ENCODE data around the gene RLBP1. TPM values are rescaled to one million over a fixed set of nuclear protein-coding genes. Genes with fewer than 3 reads are reported as not detected.

The RLBP1 gene
- total and polyA plus RNA-seq, 2 experiments from 2014 or later = not detected

GRCh38 chr15:89174476-89174875 lies 46.9 kb downstream of the RLBP1 start:
- no peak for TF ChIP-seq EZH2 (IDR thresholded peaks at IDR 0.05; ENCODE audit: insufficient read depth, poor library complexity, severe bottlenecking)
- TF ChIP-seq EZH2phosphoT487 (IDR thresholded peaks at IDR 0.05; ENCODE audit: insufficient read depth, low read depth) = no peak
- Histone ChIP-seq H3K9ac (no peak overlapping the region), H3K27me3 (replicated peaks; ENCODE audit: insufficient read depth) (no peaks in the 10 kb centered on the region), H3K79me2 (ENCODE audit: insufficient read depth) (no peaks in the 10 kb centered on the region), H3K4me2 (ENCODE audit: unreplicated experiment) (no peak overlapping the region), H3K4me3 (no peak overlapping the region), H3K36me3 (ENCODE audit: low read depth) (no peaks in the 10 kb centered on the region), H3K4me1 (ENCODE audit: insufficient read depth) (no peaks in the 10 kb centered on the region; the same call in 1 of the 2 replicates), H4K20me1 (ENCODE audit: insufficient read depth) (no peaks in the 10 kb centered on the region), H3K9me3 (ENCODE audit: low read depth) (no peaks in the 10 kb centered on the region), H2AFZ (no peak overlapping the region), H3F3A (ENCODE audit: insufficient read depth) (no peaks in the 10 kb centered on the region), H3K27ac (no peak overlapping the region), H3K9me2 (ENCODE audit: insufficient read depth) (no peaks in the 10 kb centered on the region)
- WGBS, 2 experiments (ENCODE audit: low coverage in 1 of 2, low lambda C conversion rate in 2 of 2, missing lambda C conversion rate in 2 of 2) = 63 to 68% methylated on average over 5 of the region's 5 CpGs
- no peak for DNase-seq
- in situ Hi-C loops (cut with MboI) = loop anchor here (5.0 to 10.0 kb wide), 2 partner anchors 117 to 270 kb away; no protein-coding TSS in a partner anchor

GRCh38 chr15:89172921-89173320 lies 48.5 kb downstream of the RLBP1 start:
- Histone ChIP-seq H3K9ac (no peak overlapping the region), H3K9me2 (ENCODE audit: insufficient read depth) (no peaks in the 10 kb centered on the region), H3K4me1 (ENCODE audit: insufficient read depth) (peaks cover 6% of the 10 kb centered on the region), H3K79me2 (ENCODE audit: insufficient read depth) (no peaks in the 10 kb centered on the region), H3K27ac (no peak overlapping the region), H3F3A (ENCODE audit: insufficient read depth) (peaks cover 5% of the 10 kb centered on the region), H2AFZ (no peak overlapping the region), H3K4me3 (no peak overlapping the region), H3K9me3 (ENCODE audit: low read depth) (no peaks in the 10 kb centered on the region), H3K36me3 (ENCODE audit: low read depth) (no peaks in the 10 kb centered on the region), H3K27me3 (replicated peaks; ENCODE audit: insufficient read depth) (no peaks in the 10 kb centered on the region), H4K20me1 (ENCODE audit: insufficient read depth) (no peaks in the 10 kb centered on the region), H3K4me2 (ENCODE audit: unreplicated experiment) (no peak overlapping the region)
- TF ChIP-seq EZH2 (IDR thresholded peaks at IDR 0.05; ENCODE audit: insufficient read depth, poor library complexity, severe bottlenecking) (no peak), EZH2phosphoT487 (IDR thresholded peaks at IDR 0.05; ENCODE audit: insufficient read depth, low read depth) (no peak)
- no peak for DNase-seq
- in situ Hi-C loops (cut with MboI) = loop anchor here (5.0 to 10.0 kb wide), 2 partner anchors 116 to 268 kb away; no protein-coding TSS in a partner anchor
- WGBS, 2 experiments (ENCODE audit: low coverage in 1 of 2, low lambda C conversion rate in 2 of 2, missing lambda C conversion rate in 2 of 2) = 93 to 97% methylated on average over 2 of the region's 2 CpGs

- no peaks in the 10 kb centered on the region for H3K27me3 ChIP-seq (replicated peaks; ENCODE audit: insufficient read depth)
- no peak overlapping the region for H3K27ac ChIP-seq
- no peaks in the 10 kb centered on the region for H3K9me2 ChIP-seq (ENCODE audit: insufficient read depth)
- no peaks in the 10 kb centered on the region for H3K9me3 ChIP-seq (ENCODE audit: low read depth)
- H3K4me3 ChIP-seq = no peak overlapping the region
- H3K9ac ChIP-seq = no peak overlapping the region
- H3K4me2 ChIP-seq (ENCODE audit: unreplicated experiment) = no peak overlapping the region
- TF ChIP-seq EZH2 (IDR thresholded peaks at IDR 0.05; ENCODE audit: insufficient read depth, poor library complexity, severe bottlenecking) (no peak), EZH2phosphoT487 (IDR thresholded peaks at IDR 0.05; ENCODE audit: insufficient read depth, low read depth) (no peak)
- peaks cover 20% of the 10 kb centered on the region for H3K4me1 ChIP-seq (ENCODE audit: insufficient read depth)
- no peaks in the 10 kb centered on the region for H3K36me3 ChIP-seq (ENCODE audit: low read depth)
- H4K20me1 ChIP-seq (ENCODE audit: insufficient read depth) = no peaks in the 10 kb centered on the region
- no peak overlapping the region for H2AFZ ChIP-seq
- WGBS, 2 experiments (ENCODE audit: low coverage in 1 of 2, low lambda C conversion rate in 2 of 2, missing lambda C conversion rate in 2 of 2) = 71 to 72% methylated on average over 12 of the region's 12 CpGs
- no peaks in the 10 kb centered on the region for H3K79me2 ChIP-seq (ENCODE audit: insufficient read depth)
- in situ Hi-C loops (cut with MboI) = loop anchor here (5.0 to 10.0 kb wide), 2 partner anchors 114 to 267 kb away; no protein-coding TSS in a partner anchor
- peak; percentile 58 for DNase-seq
- H3F3A ChIP-seq (ENCODE audit: insufficient read depth) = peaks cover 17% of the 10 kb centered on the region
Observed at GRCh38 chr15:89171136-89172072, 50.0 kb downstream of the RLBP1 start.

GRCh38 chr15:89170364-89170763 lies 51.0 kb downstream of the RLBP1 start:
- Histone ChIP-seq H3K9ac (no peak overlapping the region), H3K4me1 (ENCODE audit: insufficient read depth) (peaks cover 25% of the 10 kb centered on the region), H3K4me3 (no peak overlapping the region), H3K9me3 (ENCODE audit: low read depth) (no peaks in the 10 kb centered on the region), H4K20me1 (ENCODE audit: insufficient read depth) (no peaks in the 10 kb centered on the region), H2AFZ (no peak overlapping the region), H3K27ac (no peak overlapping the region), H3K4me2 (ENCODE audit: unreplicated experiment) (no peak overlapping the region), H3K79me2 (ENCODE audit: insufficient read depth) (no peaks in the 10 kb centered on the region), H3K9me2 (ENCODE audit: insufficient read depth) (no peaks in the 10 kb centered on the region), H3K27me3 (replicated peaks; ENCODE audit: insufficient read depth) (no peaks in the 10 kb centered on the region), H3K36me3 (ENCODE audit: low read depth) (no peaks in the 10 kb centered on the region), H3F3A (ENCODE audit: insufficient read depth) (peaks cover 17% of the 10 kb centered on the region)
- in situ Hi-C loops (cut with MboI) = loop anchor here (5.0 to 10.0 kb wide), 2 partner anchors 113 to 266 kb away; no protein-coding TSS in a partner anchor
- DNase-seq = no peak
- TF ChIP-seq EZH2phosphoT487 (IDR thresholded peaks at IDR 0.05; ENCODE audit: insufficient read depth, low read depth) = no peak
- no peak for TF ChIP-seq EZH2 (IDR thresholded peaks at IDR 0.05; ENCODE audit: insufficient read depth, poor library complexity, severe bottlenecking)
- 100% methylated on average over 3 of the region's 3 CpGs for WGBS, 2 experiments (ENCODE audit: low coverage in 1 of 2, low lambda C conversion rate in 2 of 2, missing lambda C conversion rate in 2 of 2)

All from GM23248 (cell line).